ENCODE results near the gene NOX3.

Gene NOX3

DNA sequence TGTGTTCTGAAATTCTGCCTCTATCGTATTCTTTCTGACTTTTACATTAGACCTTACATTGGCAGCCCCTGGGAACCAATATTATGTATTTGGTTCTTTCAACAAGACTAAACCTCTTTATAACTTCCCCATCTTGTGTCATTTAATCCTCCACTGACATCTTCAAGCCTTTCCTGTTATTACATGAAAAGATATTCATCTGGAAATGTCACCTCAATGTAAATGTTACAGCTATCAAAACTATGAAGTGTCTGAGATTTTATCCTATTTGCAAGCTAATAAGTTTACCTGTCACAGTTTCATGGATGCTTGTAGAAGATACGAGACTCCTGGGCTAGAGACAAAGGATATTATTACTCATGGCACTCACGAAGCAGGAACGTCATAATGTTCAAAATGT, 43.9 kb upstream of the NOX3 start:
- H3K27ac ChIP-seq (ENCODE audit: low read length) = no peak overlapping the region
- TF ChIP-seq EZH2 (optimal IDR thresholded peaks at IDR 0.05; ENCODE audit: low read depth, low read length) (no peak), EZH2phosphoT487 (IDR thresholded peaks at IDR 0.05; ENCODE audit: low read length) (no peak)
- TF ChIP-seq, protein P1, sequence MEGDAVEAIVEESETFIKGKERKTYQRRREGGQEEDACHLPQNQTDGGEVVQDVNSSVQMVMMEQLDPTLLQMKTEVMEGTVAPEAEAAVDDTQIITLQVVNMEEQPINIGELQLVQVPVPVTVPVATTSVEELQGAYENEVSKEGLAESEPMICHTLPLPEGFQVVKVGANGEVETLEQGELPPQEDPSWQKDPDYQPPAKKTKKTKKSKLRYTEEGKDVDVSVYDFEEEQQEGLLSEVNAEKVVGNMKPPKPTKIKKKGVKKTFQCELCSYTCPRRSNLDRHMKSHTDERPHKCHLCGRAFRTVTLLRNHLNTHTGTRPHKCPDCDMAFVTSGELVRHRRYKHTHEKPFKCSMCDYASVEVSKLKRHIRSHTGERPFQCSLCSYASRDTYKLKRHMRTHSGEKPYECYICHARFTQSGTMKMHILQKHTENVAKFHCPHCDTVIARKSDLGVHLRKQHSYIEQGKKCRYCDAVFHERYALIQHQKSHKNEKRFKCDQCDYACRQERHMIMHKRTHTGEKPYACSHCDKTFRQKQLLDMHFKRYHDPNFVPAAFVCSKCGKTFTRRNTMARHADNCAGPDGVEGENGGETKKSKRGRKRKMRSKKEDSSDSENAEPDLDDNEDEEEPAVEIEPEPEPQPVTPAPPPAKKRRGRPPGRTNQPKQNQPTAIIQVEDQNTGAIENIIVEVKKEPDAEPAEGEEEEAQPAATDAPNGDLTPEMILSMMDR (IDR thresholded peaks at IDR 0.05; ENCODE audit: low read length) = no peak
- no peaks in the 10 kb centered on the region for H3K4me1 ChIP-seq (ENCODE audit: low read length)
- no peaks in the 10 kb centered on the region for H4K20me1 ChIP-seq (ENCODE audit: insufficient read depth, low read length)
- no peaks in the 10 kb centered on the region for H3K27me3 ChIP-seq (replicated peaks; ENCODE audit: insufficient read depth, low read length)
- no peaks in the 10 kb centered on the region for H3K36me3 ChIP-seq (replicated peaks; ENCODE audit: insufficient read depth, low read length)
- H3K9me2 ChIP-seq (replicated peaks; ENCODE audit: insufficient read depth, low read length) = no peaks in the 10 kb centered on the region
- H2AFZ ChIP-seq (ENCODE audit: low read length) = no peak overlapping the region
- no peaks in the 10 kb centered on the region for H3K79me2 ChIP-seq (ENCODE audit: low read length)
- no peak overlapping the region for H3K4me3 ChIP-seq (ENCODE audit: low read length)
- no peak overlapping the region for H3K4me2 ChIP-seq (ENCODE audit: low read depth, low read length)
- H3F3A ChIP-seq (ENCODE audit: insufficient read depth, low read length) = no peaks in the 10 kb centered on the region
- no peak for DNase-seq
- H3K9me3 ChIP-seq (replicated peaks; ENCODE audit: insufficient read depth, low read length) = no peaks in the 10 kb centered on the region
- no peak overlapping the region for H3K9ac ChIP-seq (ENCODE audit: low read length)

DNA sequence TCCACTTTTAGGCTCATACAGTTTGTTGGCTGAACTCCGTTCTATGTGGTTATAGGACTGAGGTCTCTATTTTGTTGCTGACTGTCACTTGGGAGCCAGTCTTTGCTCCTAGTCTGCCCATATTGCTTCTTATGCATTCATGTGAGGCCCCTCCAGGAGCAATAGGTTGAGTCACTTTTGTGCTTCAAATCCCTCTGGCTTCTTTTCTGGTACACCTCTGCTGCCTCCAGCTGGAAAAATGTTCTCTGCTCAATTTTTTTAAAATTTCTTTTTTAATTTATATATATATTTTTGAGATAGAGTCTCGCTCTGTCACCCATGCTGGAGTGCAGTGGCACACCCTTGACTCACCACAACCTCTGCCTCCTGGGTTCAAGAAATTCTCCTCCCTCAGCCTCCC, 42.7 kb upstream of the NOX3 start:
- no peak overlapping the region for H3K4me3 ChIP-seq (ENCODE audit: low read length)
- TF ChIP-seq EZH2 (optimal IDR thresholded peaks at IDR 0.05; ENCODE audit: low read depth, low read length) = no peak
- TF ChIP-seq, protein P1 (IDR thresholded peaks at IDR 0.05; ENCODE audit: low read length) = no peak
- TF ChIP-seq EZH2phosphoT487 (IDR thresholded peaks at IDR 0.05; ENCODE audit: low read length) = no peak
- H3K9me3 ChIP-seq (replicated peaks; ENCODE audit: insufficient read depth, low read length) = no peaks in the 10 kb centered on the region
- H3K9me2 ChIP-seq (replicated peaks; ENCODE audit: insufficient read depth, low read length) = no peaks in the 10 kb centered on the region
- no peaks in the 10 kb centered on the region for H3K79me2 ChIP-seq (ENCODE audit: low read length)
- no peaks in the 10 kb centered on the region for H3K4me1 ChIP-seq (ENCODE audit: low read length)
- H3K4me2 ChIP-seq (ENCODE audit: low read depth, low read length) = no peak overlapping the region
- H3K9ac ChIP-seq (ENCODE audit: low read length) = no peak overlapping the region
- no peak overlapping the region for H3K27ac ChIP-seq (ENCODE audit: low read length)
- DNase-seq = no peak
- no peaks in the 10 kb centered on the region for H3K27me3 ChIP-seq (replicated peaks; ENCODE audit: insufficient read depth, low read length)
- H3K36me3 ChIP-seq (replicated peaks; ENCODE audit: insufficient read depth, low read length) = no peaks in the 10 kb centered on the region
- H4K20me1 ChIP-seq (ENCODE audit: insufficient read depth, low read length) = no peaks in the 10 kb centered on the region
- H2AFZ ChIP-seq (ENCODE audit: low read length) = no peak overlapping the region
- H3F3A ChIP-seq (ENCODE audit: insufficient read depth, low read length) = no peaks in the 10 kb centered on the region

- no peak overlapping the region for H3K4me3 ChIP-seq (ENCODE audit: low read length)
- no peak overlapping the region for H3K27ac ChIP-seq (ENCODE audit: low read length)
- TF ChIP-seq EZH2 (optimal IDR thresholded peaks at IDR 0.05; ENCODE audit: low read depth, low read length) (no peak), EZH2phosphoT487 (IDR thresholded peaks at IDR 0.05; ENCODE audit: low read length) (no peak)
- TF ChIP-seq, protein P1 (IDR thresholded peaks at IDR 0.05; ENCODE audit: low read length) = no peak
- no peaks in the 10 kb centered on the region for H3K36me3 ChIP-seq (replicated peaks; ENCODE audit: insufficient read depth, low read length)
- H3K4me2 ChIP-seq (ENCODE audit: low read depth, low read length) = no peak overlapping the region
- no peaks in the 10 kb centered on the region for H3K4me1 ChIP-seq (ENCODE audit: low read length)
- H3K9me2 ChIP-seq (replicated peaks; ENCODE audit: insufficient read depth, low read length) = no peaks in the 10 kb centered on the region
- no peaks in the 10 kb centered on the region for H4K20me1 ChIP-seq (ENCODE audit: insufficient read depth, low read length)
- no peaks in the 10 kb centered on the region for H3F3A ChIP-seq (ENCODE audit: insufficient read depth, low read length)
- no peaks in the 10 kb centered on the region for H3K79me2 ChIP-seq (ENCODE audit: low read length)
- no peak overlapping the region for H2AFZ ChIP-seq (ENCODE audit: low read length)
- H3K9me3 ChIP-seq (replicated peaks; ENCODE audit: insufficient read depth, low read length) = no peaks in the 10 kb centered on the region
- DNase-seq = no peak
- H3K27me3 ChIP-seq (replicated peaks; ENCODE audit: insufficient read depth, low read length) = no peaks in the 10 kb centered on the region
- H3K9ac ChIP-seq (ENCODE audit: low read length) = no peak overlapping the region
Measured at GRCh38 chr6:155497273-155497672, 41.6 kb upstream of the NOX3 start.

Measured in MM.1S (cell line).